ENCODE results near the gene PGGHG. TPM values are rescaled to one million over a fixed set of nuclear protein-coding genes. Genes with fewer than 3 reads are reported as not detected.

Gene PGGHG
- total and polyA plus RNA-seq, 3 donors from 2014 or later: 8.2 to 32.5 (median 26.5) TPM

DNA sequence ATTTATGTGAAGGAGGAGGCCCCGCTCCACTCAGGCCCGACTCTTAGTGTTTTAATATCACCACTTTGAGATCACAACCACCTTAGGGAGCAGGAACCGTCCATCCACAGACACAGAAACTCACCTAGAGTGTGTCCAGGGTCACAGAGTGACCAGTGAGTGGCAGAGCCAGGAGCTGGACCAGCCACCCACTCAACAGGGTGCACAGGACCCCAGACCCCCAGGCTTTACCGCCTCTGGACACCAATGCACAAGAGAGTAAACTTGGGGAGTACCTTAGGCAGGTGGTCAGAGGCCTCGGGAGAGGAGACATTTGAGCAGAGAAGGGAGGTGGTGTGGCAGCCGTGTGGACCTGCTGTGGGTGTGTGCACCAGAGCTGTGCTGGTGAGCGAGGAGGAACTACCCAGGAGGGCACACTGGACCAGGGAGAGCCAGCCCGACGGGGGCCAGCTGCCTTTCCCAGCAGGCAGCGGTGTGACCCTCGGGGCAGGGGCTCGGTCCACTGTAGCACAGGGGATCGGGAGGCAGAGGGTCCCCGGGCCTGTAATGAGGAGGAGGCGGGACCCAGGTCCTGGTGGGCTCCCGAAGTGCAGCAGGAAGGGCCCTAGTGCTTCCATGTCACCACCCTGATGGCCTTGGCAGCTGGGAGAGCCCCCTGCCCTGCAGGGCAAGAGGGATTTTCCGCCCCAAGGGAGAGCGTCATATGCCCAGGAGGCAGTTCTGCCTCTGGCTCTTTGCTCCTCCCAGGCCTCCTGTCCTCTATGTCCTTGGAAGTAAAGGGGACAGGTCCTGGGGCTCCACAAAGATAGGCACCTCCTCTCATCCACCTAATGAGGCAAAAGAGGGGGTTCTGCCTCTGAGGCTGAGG lies 18.2 kb upstream of the PGGHG start:
- no peak for TF ChIP-seq POLR2A (IDR thresholded peaks at IDR 0.05)
- TF ChIP-seq, protein P1, sequence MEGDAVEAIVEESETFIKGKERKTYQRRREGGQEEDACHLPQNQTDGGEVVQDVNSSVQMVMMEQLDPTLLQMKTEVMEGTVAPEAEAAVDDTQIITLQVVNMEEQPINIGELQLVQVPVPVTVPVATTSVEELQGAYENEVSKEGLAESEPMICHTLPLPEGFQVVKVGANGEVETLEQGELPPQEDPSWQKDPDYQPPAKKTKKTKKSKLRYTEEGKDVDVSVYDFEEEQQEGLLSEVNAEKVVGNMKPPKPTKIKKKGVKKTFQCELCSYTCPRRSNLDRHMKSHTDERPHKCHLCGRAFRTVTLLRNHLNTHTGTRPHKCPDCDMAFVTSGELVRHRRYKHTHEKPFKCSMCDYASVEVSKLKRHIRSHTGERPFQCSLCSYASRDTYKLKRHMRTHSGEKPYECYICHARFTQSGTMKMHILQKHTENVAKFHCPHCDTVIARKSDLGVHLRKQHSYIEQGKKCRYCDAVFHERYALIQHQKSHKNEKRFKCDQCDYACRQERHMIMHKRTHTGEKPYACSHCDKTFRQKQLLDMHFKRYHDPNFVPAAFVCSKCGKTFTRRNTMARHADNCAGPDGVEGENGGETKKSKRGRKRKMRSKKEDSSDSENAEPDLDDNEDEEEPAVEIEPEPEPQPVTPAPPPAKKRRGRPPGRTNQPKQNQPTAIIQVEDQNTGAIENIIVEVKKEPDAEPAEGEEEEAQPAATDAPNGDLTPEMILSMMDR (IDR thresholded peaks at IDR 0.05): no peak
- 79 to 85% methylated on average over 12 to 18 of the region's 18 CpGs for WGBS, 2 donors
- Histone ChIP-seq H3K27me3 (no peaks in the 10 kb centered on the region), H3K27ac (peak overlapping the region in 1 of 2 donors; percentile 19), H3K4me1 (no peaks in the 10 kb centered on the region), H3K9me3 (no peaks in the 10 kb centered on the region), H3K36me3 (ENCODE audit: low read depth, missing control alignments) (no peaks in the 10 kb centered on the region), H3K4me3 (no peak overlapping the region)
- DNase-seq: peak; percentile 13
- intact Hi-C loops (cut with DNase I; ENCODE audit: low total_unique reads): no loop called here

DNA sequence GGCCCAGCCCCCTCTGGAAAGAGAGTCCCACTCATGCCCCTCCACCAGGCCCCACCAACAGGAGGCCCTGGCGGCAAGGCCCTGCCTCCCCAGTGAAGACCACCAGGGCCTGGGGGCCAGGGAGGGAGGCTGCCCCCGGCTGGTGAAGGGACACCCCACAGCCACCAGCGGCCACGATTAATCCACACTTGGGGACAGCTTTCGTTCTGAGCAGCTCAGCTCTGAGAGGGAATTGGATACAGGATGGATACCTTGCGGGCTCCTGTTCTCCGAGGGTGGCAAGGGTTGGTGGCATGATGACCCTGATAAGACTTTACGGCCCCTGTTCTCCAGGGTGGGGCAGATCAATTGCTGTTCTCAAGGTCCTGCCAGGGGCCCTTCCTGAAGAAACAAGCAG lies 17.6 kb upstream of the PGGHG start:
- intact Hi-C loops (cut with DNase I; ENCODE audit: low total_unique reads): no loop called here
- H3K36me3 ChIP-seq (ENCODE audit: low read depth, missing control alignments): no peaks in the 10 kb centered on the region
- WGBS, 2 donors: 78 to 81% methylated on average over 7 to 8 of the region's 8 CpGs
- no peaks in the 10 kb centered on the region for H3K27me3 ChIP-seq
- H3K4me3 ChIP-seq: no peak overlapping the region
- no peaks in the 10 kb centered on the region for H3K4me1 ChIP-seq
- no peak for DNase-seq
- no peak for TF ChIP-seq POLR2A (IDR thresholded peaks at IDR 0.05)
- TF ChIP-seq, protein P1 (IDR thresholded peaks at IDR 0.05): no peak
- no peaks in the 10 kb centered on the region for H3K9me3 ChIP-seq
- no peak overlapping the region for H3K27ac ChIP-seq

DNA sequence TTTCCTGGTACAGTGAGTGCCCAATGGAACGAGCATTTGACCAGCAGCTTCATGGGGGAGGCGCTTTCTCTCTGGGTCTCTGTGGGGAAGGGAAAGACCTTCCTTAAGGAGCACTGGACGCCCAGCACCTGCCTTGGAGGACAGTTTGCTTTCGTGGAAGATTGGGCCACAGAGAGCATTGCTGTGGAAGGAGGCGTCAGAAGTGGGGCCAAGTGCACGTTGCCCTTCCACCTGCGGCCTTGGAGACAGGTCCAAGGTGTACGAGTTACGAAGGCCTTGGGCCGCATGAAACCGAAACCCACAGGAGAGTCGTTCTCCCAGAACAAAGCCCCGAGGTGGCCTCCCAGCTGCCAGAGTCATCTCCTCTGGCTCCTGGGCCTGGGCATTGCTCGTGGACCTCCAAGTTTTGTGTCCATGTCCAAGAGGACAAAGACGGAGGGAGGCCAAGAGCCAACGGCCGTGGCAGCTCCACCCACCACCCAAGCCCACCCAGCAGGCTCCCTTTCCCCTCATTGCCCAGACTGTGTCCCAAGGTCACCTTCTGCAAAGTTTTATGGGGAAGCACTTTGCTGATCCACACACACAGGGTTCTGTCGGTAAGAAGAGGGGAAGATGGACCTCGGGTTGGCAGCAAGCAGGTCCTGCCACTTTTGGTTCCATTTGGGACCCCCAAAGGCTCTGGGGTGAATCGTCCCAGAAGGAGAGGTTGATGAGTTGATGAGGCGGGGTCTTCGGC lies 16.6 kb upstream of the PGGHG start:
- DNase-seq: no peak
- WGBS, 2 donors: 91 to 92% methylated on average over 18 to 22 of the region's 22 CpGs
- H3K27ac ChIP-seq: no peak overlapping the region

DNA sequence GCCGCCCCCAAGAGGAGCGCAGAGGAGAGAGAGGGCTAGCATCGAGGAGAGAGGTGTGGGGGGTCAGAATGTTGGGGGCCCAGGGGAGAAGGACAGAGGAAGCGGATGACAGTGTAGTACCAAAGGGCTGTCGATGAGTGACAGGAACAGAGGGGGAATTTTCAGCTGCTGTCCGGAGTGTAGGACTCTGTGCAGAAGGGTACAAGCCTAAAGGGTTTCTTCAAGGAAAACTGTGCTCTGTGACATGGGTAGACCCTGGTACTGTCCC lies 16.1 kb upstream of the PGGHG start:
- no peak overlapping the region for H3K4me3 ChIP-seq
- TF ChIP-seq, protein P1 (IDR thresholded peaks at IDR 0.05): no peak
- TF ChIP-seq POLR2A (IDR thresholded peaks at IDR 0.05): no peak
- H3K27ac ChIP-seq: no peak overlapping the region
- no peak for DNase-seq
- WGBS, 2 donors: 86 to 91% methylated on average over 6 of the region's 6 CpGs
- intact Hi-C loops (cut with DNase I; ENCODE audit: low total_unique reads): no loop called here
- no peaks in the 10 kb centered on the region for H3K36me3 ChIP-seq (ENCODE audit: low read depth, missing control alignments)
- no peaks in the 10 kb centered on the region for H3K9me3 ChIP-seq
- H3K27me3 ChIP-seq: no peaks in the 10 kb centered on the region
- no peaks in the 10 kb centered on the region for H3K4me1 ChIP-seq

More for the DNA sequence above, 16.6 kb upstream of the PGGHG start:
- TF ChIP-seq, protein P1 (IDR thresholded peaks at IDR 0.05): no peak
- TF ChIP-seq POLR2A (IDR thresholded peaks at IDR 0.05): no peak
- Histone ChIP-seq H3K4me1 (no peaks in the 10 kb centered on the region), H3K27me3 (no peaks in the 10 kb centered on the region), H3K4me3 (no peak overlapping the region), H3K36me3 (ENCODE audit: low read depth, missing control alignments) (no peaks in the 10 kb centered on the region), H3K9me3 (no peaks in the 10 kb centered on the region)
- intact Hi-C loops (cut with DNase I; ENCODE audit: low total_unique reads): no loop called here
